ENCODE measurements around the gene TUBGCP3. TPM values are rescaled to one million over a fixed set of nuclear protein-coding genes. Genes with fewer than 3 reads are reported as not detected.

The TUBGCP3 gene
- total RNA-seq, 2 donors from 2014 or later, result 9.8 to 14.7 TPM

GRCh38 chr13:112468069-112468468 lies 119.9 kb downstream of the TUBGCP3 start:
- Histone ChIP-seq H3K27ac (no peak overlapping the region), H3K4me3 (no peak overlapping the region), H3K27me3 (no peaks in the 10 kb centered on the region), H3K9me3 (no peaks in the 10 kb centered on the region), H3K4me1 (no peaks in the 10 kb centered on the region), H3K36me3 (no peaks in the 10 kb centered on the region)
- TF ChIP-seq, protein P1, sequence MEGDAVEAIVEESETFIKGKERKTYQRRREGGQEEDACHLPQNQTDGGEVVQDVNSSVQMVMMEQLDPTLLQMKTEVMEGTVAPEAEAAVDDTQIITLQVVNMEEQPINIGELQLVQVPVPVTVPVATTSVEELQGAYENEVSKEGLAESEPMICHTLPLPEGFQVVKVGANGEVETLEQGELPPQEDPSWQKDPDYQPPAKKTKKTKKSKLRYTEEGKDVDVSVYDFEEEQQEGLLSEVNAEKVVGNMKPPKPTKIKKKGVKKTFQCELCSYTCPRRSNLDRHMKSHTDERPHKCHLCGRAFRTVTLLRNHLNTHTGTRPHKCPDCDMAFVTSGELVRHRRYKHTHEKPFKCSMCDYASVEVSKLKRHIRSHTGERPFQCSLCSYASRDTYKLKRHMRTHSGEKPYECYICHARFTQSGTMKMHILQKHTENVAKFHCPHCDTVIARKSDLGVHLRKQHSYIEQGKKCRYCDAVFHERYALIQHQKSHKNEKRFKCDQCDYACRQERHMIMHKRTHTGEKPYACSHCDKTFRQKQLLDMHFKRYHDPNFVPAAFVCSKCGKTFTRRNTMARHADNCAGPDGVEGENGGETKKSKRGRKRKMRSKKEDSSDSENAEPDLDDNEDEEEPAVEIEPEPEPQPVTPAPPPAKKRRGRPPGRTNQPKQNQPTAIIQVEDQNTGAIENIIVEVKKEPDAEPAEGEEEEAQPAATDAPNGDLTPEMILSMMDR (IDR thresholded peaks at IDR 0.05), result no peak
- DNase-seq (ENCODE audit: low spot score), result no peak

- Histone ChIP-seq H3K36me3 (no peaks in the 10 kb centered on the region), H3K4me1 (no peaks in the 10 kb centered on the region), H3K4me3 (no peak overlapping the region), H3K27ac (no peak overlapping the region), H3K9me3 (peaks cover 0 to 5% of the 10 kb centered on the region in 2 donors), H3K27me3 (no peaks in the 10 kb centered on the region)
- no peak for DNase-seq (ENCODE audit: low spot score)
- TF ChIP-seq, protein P1 (IDR thresholded peaks at IDR 0.05), result no peak
Measured at GRCh38 chr13:112467236-112467635, 120.7 kb downstream of the TUBGCP3 start.

GRCh38 chr13:112466132-112467058 lies 121.6 kb downstream of the TUBGCP3 start:
- Histone ChIP-seq H3K4me1 (no peaks in the 10 kb centered on the region), H3K36me3 (no peaks in the 10 kb centered on the region), H3K9me3 (peaks cover 0 to 8% of the 10 kb centered on the region in 2 donors), H3K27ac (no peak overlapping the region), H3K4me3 (no peak overlapping the region), H3K27me3 (no peaks in the 10 kb centered on the region)
- DNase-seq (ENCODE audit: low spot score), result no peak
- TF ChIP-seq, protein P1 (IDR thresholded peaks at IDR 0.05), result no peak

- no peak for DNase-seq (ENCODE audit: low spot score)
Measured at GRCh38 chr13:112465251-112466131, 122.5 kb downstream of the TUBGCP3 start.

DNA sequence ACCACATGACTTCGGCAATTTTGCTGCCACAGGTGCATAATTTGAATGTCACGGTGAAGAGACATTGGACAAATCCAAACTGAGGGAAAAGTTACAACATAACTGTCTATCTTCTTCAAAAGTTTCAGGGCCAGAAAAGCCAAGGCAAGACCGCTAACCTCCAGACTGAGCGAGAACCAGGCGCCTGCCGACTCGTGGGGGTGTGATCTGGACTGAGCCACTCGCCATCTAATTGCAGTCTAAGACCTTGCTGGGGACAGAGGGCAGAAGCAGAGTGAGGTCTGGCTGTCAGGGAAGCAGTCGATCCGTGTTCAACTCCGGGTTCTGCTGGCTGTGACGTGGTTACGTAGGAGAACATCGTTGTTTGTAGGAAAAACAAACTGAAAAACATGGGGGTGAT lies 123.2 kb downstream of the TUBGCP3 start:
- Histone ChIP-seq H3K4me1 (no peaks in the 10 kb centered on the region), H3K27ac (no peak overlapping the region), H3K36me3 (no peaks in the 10 kb centered on the region), H3K4me3 (no peak overlapping the region), H3K9me3 (peaks cover 0 to 14% of the 10 kb centered on the region in 2 donors), H3K27me3 (no peaks in the 10 kb centered on the region)
- peak; percentile 38 for DNase-seq (ENCODE audit: low spot score)
- TF ChIP-seq, protein P1 (IDR thresholded peaks at IDR 0.05), result no peak

More at GRCh38 chr13:112465251-112466131, 122.5 kb downstream of the TUBGCP3 start:
- Histone ChIP-seq H3K36me3 (no peaks in the 10 kb centered on the region), H3K27ac (no peak overlapping the region), H3K27me3 (no peaks in the 10 kb centered on the region), H3K4me3 (no peak overlapping the region), H3K9me3 (peaks cover 0 to 8% of the 10 kb centered on the region in 2 donors), H3K4me1 (no peaks in the 10 kb centered on the region)
- TF ChIP-seq, protein P1 (IDR thresholded peaks at IDR 0.05), result no peak

All from right atrium auricular region (tissue), 2 donors.